Nephron (organoid): Measurements from ENCODE around the gene FAM131A.

Experiments
- H3K27ac Mint-ChIP-seq, 3 experiments: 2 replicates each; pipeline ENCODE4 v1.8.0; 2020; ENCODE audit warnings: mixed read lengths in 3 of 3, mild to moderate bottlenecking in 2 of 3, moderate library complexity in 1 of 3
- H3K27me3 Mint-ChIP-seq: 2 replicates; pipeline ENCODE4 v1.8.0; 2021; ENCODE audit warnings: low read depth, mild to moderate bottlenecking, moderate library complexity, mixed read lengths
- H3K36me3 Mint-ChIP-seq: 2 replicates; pipeline ENCODE4 v1.8.0; 2020; ENCODE audit warnings: low read depth, mixed read lengths
- H3K4me1 Mint-ChIP-seq: 2 replicates; pipeline ENCODE4 v1.8.0; 2020; ENCODE audit warnings: mixed read lengths
- H3K4me3 Mint-ChIP-seq, 3 experiments: 2 replicates each; pipeline ENCODE4 v1.8.0; 2020; ENCODE audit warnings: mild to moderate bottlenecking in 3 of 3, mixed read lengths in 3 of 3, moderate library complexity in 2 of 3
- H3K9me3 Mint-ChIP-seq: 2 replicates; pipeline ENCODE4 v1.8.0; 2020; ENCODE audit warnings: mixed read lengths
- TF ChIP-seq, protein P1 (sequence below), 3 experiments: fragments of 200-600 bp; sonication (generic); IDR thresholded peaks; one replicate each; pipeline ENCODE4 v1.5.0; 2021; ENCODE audit warnings: antibody characterized with exemption in 3 of 3; ENCODE audit not compliant: unreplicated experiment in 3 of 3

FAM131A gene

DNA sequence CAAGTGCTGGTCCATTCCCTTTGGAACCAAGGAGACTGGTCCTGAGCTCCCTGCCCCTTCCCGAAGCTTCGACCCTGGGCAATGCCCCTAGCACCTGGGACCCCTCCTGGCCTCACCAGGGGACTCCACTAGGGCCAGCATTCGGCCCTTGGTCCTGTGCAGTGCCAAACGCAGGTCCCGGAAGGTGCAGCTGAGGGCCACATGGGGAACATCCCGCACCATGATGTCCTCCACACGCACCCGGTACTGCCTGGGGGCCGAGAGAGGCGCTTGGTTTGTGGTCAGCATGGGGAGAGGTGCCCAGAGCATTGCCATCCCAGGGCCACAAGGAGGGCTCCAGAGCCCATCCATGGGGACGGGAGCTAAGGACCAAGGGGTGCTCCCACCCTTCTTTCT lies 16.1 kb downstream of the FAM131A start:
- Mint-ChIP-seq H3K4me3 (no peak overlapping the region), H3K27ac (no peak overlapping the region), H3K27me3 (no peaks in the 10 kb centered on the region), H3K9me3 (no peaks in the 10 kb centered on the region), H3K36me3 (peaks cover 25% of the 10 kb centered on the region), H3K4me1 (peaks cover 31% of the 10 kb centered on the region)
- TF ChIP-seq, protein P1, sequence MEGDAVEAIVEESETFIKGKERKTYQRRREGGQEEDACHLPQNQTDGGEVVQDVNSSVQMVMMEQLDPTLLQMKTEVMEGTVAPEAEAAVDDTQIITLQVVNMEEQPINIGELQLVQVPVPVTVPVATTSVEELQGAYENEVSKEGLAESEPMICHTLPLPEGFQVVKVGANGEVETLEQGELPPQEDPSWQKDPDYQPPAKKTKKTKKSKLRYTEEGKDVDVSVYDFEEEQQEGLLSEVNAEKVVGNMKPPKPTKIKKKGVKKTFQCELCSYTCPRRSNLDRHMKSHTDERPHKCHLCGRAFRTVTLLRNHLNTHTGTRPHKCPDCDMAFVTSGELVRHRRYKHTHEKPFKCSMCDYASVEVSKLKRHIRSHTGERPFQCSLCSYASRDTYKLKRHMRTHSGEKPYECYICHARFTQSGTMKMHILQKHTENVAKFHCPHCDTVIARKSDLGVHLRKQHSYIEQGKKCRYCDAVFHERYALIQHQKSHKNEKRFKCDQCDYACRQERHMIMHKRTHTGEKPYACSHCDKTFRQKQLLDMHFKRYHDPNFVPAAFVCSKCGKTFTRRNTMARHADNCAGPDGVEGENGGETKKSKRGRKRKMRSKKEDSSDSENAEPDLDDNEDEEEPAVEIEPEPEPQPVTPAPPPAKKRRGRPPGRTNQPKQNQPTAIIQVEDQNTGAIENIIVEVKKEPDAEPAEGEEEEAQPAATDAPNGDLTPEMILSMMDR (IDR thresholded peaks at IDR 0.05; ENCODE audit: unreplicated experiment in 3 of 3), result no peak

DNA sequence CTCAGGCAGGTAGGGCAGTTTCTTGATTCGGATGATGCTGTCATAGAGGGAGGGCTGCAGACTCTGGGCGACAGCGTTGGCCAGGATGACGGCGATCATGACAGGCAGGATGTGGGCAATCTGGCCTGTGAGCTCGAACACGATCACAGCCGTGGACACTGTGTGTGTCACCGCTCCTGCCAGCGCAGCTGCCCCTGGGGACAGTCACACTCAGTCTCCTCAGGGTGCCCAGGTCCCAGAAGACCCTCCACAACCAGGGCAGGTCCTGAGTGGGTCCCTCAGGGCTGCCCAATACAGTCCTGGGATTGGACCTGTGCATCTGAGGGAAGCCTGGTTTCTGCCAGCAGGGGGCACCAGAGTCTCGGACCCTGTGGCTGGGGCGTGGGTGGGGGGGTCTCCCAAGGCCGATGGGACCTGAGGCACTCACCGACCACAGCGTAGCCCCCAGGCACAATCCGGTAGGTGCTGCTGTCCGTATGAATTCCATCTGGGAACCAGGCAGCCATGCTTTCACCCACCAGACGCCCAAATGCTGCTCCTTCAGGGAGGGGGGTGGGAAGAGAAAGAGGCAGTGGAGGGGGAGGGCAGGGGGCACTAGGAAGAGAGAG lies 16.8 kb downstream of the FAM131A start:
- H3K36me3 Mint-ChIP-seq, result peaks cover 25% of the 10 kb centered on the region
- H3K4me1 Mint-ChIP-seq, result peaks cover 26% of the 10 kb centered on the region
- no peak overlapping the region for H3K27ac Mint-ChIP-seq
- H3K27me3 Mint-ChIP-seq, result no peaks in the 10 kb centered on the region
- H3K4me3 Mint-ChIP-seq, result no peak overlapping the region
- H3K9me3 Mint-ChIP-seq, result no peaks in the 10 kb centered on the region
- TF ChIP-seq, protein P1 (IDR thresholded peaks at IDR 0.05; ENCODE audit: unreplicated experiment in 3 of 3), result peak; percentile 54 to 61 (median 58)

DNA sequence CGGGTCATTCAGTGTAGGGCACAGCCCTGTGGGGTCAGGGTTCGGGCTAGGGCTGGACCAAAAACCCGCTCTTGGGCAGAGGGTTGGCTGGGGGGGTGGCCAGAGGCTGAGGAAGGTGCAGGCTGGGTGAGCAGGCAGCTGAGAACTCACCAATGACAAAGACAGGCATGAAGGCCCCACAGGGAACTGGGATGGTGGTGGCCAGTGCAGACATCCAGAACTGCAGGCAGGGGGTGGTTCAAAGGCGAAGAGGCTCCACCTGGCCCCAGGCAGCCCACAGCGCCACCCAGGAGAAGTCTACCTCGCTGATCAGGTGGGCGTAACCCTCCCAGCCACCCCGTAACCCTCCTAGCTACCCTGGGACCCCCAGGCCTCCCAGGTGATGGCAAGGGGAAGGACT lies 17.4 kb downstream of the FAM131A start:
- Mint-ChIP-seq H3K4me3 (no peak overlapping the region), H3K36me3 (peaks cover 25% of the 10 kb centered on the region), H3K27ac (no peak overlapping the region), H3K9me3 (no peaks in the 10 kb centered on the region), H3K27me3 (no peaks in the 10 kb centered on the region), H3K4me1 (peaks cover 25% of the 10 kb centered on the region)
- TF ChIP-seq, protein P1 (IDR thresholded peaks at IDR 0.05; ENCODE audit: unreplicated experiment in 3 of 3), result no peak

DNA sequence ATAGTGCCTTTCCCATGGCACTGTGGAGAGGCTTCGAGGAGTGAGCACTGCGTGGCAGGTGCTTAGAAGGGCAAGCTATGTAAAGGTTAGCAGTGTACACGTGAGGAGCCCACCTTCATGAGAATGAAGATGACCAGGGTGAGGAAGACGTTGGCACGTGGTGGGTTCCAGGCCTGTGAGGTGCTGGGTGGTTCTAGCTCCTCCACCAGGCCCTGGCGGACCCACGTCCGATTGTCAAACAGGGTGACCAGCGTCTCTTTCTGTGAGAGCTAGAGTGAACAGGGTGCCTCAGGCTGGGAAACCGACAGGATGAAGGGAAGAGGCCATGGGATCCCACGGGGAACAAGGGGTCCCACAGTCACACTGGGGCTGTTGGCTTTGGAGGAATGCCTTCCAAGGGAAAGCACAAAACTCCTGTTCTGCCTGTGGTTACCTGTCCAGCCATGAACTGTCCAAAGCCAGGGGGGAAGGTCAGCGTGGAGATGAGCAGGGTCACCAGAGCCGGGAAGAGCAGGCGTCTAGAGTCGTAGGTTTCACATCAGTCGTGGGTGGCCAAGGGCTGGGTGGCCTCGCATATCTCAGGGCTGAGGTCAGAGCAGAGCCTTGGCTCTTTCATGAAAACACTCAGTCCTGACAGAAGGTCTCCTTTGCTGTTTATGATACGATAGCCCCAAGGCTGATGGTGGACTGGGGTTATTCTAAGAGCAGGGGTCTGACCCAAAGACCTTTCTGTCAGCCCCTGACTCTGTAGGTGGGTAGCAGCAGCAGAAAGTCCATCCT lies 18.1 kb downstream of the FAM131A start:
- H3K4me3 Mint-ChIP-seq, result peak overlapping the region in 1 of 3 experiments; percentile 11
- TF ChIP-seq, protein P1 (IDR thresholded peaks at IDR 0.05; ENCODE audit: unreplicated experiment in 3 of 3), result no peak

DNA sequence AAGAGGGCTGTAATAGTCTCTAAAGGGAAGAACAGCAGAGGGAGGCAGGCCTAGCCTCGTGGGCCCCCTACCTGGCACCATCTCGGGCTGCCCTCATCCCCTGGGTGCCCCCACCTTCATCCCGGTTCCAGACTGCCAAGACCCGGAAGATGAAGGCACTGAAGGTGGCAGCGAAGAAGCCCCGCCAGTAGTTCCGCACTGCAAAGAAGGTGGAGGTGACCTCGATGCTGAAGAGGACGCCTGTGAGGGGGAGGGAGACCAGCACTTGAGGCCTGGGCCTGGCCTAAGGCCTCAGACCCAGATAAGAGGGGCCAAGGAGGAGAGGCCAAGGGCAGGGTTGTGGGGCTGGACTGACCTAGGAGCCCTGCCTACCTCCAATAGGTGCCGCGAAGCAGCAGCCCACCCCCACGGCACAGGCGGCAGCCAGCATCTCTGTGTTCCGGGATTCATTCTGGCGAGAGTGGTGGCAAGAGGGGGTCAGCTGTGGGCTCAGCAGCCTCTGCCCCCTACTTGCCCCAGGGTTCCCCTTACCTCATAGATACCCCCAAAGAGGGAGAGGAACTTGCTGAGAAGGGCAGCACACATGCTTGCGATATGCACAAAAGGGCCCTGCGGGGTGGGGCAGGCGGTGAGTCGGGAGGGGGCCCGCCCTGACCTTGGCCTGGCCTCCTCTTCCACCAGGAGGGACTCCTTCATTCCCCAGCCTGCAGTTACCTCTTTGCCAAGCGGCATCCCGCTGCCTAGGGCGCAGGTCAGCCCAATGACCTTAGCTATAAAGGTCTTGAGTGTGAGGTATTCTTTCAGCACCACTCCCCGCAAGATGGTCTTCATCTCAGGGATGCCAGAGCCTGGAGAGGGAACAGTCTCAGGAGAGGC lies 20.1 kb downstream of the FAM131A start:
- H3K27me3 Mint-ChIP-seq, result no peaks in the 10 kb centered on the region
- H3K9me3 Mint-ChIP-seq, result no peaks in the 10 kb centered on the region
- TF ChIP-seq, protein P1 (IDR thresholded peaks at IDR 0.05; ENCODE audit: unreplicated experiment in 3 of 3), result no peak
- H3K27ac Mint-ChIP-seq, result no peak overlapping the region
- H3K36me3 Mint-ChIP-seq, result peaks cover 11% of the 10 kb centered on the region
- peak overlapping the region in 1 of 3 experiments; percentile 8 for H3K4me3 Mint-ChIP-seq
- peaks cover 15% of the 10 kb centered on the region for H3K4me1 Mint-ChIP-seq

More for the DNA sequence above, 18.1 kb downstream of the FAM131A start:
- Mint-ChIP-seq H3K4me1 (peaks cover 28% of the 10 kb centered on the region), H3K9me3 (no peaks in the 10 kb centered on the region), H3K27ac (no peak overlapping the region), H3K27me3 (no peaks in the 10 kb centered on the region), H3K36me3 (peaks cover 25% of the 10 kb centered on the region)
